GM19438 (cell line): ENCODE data around the gene MTHFD1L.

ENCODE experiments used
- ATAC-seq: cut with Tn5 transposase; IDR thresholded peaks from one replicate; pipeline ENCODE4 v1.9.1; 2021; ENCODE audit warnings: low read depth; ENCODE audit not compliant: unreplicated experiment

The MTHFD1L gene

GRCh38 chr6:150865043-150865405 lies 478 bp upstream of the MTHFD1L start:
- no peak for ATAC-seq

- peak; percentile 84 for ATAC-seq
Measured at GRCh38 chr6:150866147-150866990, 867 bp downstream of the MTHFD1L start.

DNA sequence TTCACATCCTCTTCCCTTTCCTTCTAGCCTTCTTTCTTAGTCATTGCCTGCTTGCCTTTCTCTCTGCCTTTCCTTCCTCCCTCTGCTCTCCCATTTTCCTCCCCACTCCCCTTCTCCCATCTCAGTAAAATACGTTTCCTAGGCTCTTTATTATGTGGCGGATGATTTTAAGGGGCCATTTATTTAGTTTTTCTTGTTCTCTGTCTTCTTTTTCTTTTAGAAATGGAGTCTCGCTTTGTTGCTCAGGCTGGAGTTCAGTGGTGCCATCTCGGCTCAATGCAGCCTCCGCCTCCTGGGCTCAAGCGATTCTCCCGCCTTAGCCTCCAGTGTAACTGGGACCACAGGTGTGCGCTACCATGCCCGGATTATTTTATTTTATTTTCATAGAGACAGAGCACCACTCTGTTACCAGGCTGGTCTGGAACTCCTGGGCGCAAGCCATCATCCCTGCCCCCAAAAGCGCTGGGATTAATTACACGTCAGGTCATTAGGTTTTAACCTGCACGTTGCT lies 1.5 kb downstream of the MTHFD1L start:
- no peak for ATAC-seq

DNA sequence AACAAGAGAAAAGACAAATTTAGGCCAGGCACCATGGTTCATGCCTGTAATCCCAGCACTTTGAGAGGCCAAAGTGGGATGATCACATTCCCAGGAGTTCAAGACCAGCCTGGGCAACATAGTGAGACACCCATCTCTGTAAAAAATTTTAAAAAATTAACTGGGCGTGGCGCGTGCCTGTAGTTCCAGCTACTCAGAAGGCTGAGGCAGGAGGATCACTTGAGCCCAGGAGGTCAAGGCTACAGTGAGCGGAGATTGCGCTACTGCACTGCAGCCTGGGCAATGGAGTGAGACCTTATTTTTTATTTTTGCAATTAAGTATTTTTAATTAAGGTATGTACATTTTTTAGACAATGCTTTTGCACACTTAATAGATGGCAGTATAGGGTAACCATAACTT lies 3.3 kb downstream of the MTHFD1L start:
- ATAC-seq = no peak

GRCh38 chr6:150874179-150874578 lies 8.7 kb downstream of the MTHFD1L start:
- ATAC-seq = no peak

DNA sequence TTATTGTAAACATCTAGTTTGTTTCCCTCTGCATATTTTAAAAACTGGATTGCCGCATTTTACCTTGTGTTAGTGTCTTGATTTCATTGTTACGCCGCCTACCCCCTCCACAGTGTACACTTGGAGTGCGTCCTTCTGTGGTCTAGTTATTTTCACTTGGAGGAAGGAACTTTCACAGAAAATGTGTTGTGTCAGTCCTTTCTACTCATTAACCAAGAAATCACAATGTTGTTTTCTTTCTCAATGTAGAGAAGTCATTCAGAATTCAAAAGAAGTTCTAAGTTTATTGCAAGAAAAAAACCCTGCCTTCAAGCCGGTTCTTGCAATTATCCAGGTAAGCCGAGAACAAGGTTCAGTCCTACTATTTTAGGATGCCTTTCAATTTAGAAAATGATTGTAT lies 10.3 kb downstream of the MTHFD1L start:
- no peak for ATAC-seq

GRCh38 chr6:150876598-150876997 lies 11.1 kb downstream of the MTHFD1L start:
- ATAC-seq = no peak

DNA sequence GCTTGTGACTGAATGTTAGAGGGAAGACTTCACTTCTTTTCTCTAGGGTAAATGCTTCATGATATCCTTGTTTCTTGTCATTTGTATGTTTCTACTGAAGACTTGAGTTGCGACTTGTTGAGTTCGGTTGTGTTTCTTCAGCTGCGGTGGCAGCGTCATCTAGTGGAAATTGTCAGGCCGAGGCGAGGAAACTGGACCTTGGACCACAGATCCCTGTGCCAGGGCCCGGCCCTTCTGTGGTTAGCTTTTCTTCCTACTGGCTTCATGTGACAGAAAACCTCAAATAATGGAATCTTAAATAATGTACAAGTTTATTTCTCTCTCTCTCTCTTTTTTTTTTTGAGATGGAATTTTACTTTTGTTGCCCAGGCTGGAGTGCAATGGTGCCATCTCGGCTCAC lies 12.4 kb downstream of the MTHFD1L start:
- no peak for ATAC-seq

- no peak for ATAC-seq
Measured at GRCh38 chr6:150878347-150879213, 13.1 kb downstream of the MTHFD1L start.

- no peak for ATAC-seq
Measured at GRCh38 chr6:150880336-150880735, 14.8 kb downstream of the MTHFD1L start.

DNA sequence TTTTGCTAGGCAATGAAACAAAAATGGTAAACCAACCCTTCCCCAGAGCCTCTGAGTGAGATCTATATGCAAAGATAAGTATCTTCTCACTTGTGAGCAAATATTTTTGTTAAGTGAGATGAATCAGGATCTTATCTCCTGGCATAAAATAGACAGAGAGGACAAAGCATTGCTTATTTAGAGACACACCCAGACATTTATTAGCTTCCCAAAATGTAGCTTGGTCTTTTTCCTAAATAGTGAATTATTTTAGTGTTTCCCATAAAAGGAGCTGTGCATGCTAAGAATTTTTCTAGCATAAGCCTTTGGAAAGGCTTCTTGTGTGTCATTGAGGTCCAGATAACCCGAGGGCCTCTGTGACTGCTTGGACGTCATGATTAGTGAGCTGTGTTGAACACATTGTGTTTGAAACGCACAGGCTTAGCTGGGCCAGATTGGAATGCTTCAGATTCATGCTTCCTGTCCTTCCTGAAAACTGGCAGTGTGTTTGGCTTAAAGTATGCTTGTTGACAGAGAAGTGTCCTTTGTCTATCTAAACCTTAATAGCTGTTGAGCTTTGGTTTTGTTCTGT lies 16.5 kb downstream of the MTHFD1L start:
- ATAC-seq = no peak

- ATAC-seq = no peak
Measured at GRCh38 chr6:150883521-150883920, 18.0 kb downstream of the MTHFD1L start.

DNA sequence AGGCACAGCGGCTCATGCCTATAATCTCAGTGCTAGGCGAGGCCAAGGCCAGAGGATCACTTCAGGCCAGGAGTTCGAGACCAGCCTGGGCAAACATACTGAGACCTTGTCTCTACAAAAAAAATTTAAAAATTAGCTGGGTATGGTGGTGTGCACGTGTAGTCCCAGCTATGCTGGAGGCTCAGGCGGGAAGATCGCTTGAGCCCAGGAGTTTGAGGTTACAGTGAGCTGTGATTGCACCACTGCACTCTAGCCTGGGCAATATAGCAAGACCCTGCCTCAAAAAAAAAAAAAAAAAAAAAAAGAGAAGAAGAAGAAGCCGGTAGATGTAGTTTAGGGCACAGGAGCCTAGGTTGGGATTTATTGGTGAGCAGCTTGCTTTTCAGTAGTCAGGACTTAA lies 20.7 kb downstream of the MTHFD1L start:
- no peak for ATAC-seq

DNA sequence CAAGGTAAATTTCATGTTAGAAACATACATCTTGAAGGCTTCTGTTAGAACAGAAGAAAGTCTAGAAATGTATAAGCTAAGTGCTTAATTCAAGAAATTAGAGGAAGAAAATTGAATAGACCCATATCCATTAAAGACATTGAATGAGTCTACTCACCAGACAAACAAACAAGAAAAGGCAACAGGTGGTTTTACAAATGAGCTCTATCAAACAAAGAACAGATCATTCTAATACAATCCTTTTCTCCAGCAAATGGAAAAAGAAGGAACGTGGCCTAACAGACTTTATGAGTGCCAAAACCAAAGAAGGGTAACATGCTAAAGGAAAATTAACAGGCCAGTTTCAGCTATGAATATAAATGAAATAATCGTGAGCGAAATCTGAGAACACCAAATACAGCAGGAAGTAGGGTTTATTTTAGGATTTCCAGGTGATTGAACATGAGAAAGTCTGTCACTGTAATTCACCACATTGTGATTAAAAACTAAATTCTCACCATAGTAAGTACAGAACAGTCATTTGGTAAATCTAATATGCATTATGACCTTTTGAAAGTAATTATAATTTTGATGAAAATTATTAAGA lies 22.6 kb downstream of the MTHFD1L start:
- no peak for ATAC-seq

GRCh38 chr6:150890346-150890745 lies 24.8 kb downstream of the MTHFD1L start:
- no peak for ATAC-seq

- peak; percentile 41 for ATAC-seq
Measured at GRCh38 chr6:150891888-150892485, 26.5 kb downstream of the MTHFD1L start.

DNA sequence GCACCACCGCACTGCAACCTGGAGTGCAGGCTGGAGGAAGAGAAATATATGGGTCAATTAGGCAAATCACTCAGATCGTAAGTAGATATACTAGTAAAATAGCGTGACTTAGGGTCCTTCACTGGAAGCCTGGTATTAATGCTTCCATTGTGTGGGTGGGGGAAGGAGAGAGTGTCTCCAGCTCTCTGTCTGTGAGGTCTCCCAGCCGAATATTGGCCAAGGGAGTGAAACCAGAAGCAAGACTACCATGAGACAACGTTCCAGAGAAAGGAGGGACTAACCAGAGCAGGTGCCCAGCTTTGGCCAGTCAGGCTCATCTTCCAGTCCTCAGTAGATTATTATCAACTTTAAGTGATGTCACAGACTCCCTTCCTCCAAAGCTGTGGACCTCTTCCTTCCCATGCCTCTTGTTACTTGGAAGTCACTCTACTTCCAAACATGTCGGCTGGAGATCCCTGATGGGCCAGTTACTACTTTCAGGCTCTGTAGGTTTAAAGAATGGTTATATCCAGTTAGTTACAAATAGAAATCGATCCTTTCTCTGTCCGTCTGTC lies 28.8 kb downstream of the MTHFD1L start:
- no peak for ATAC-seq

GRCh38 chr6:150894935-150895552 lies 29.5 kb downstream of the MTHFD1L start:
- ATAC-seq = peak; percentile 62

GRCh38 chr6:150895928-150896632 lies 30.6 kb downstream of the MTHFD1L start:
- no peak for ATAC-seq
